SU-DHL-6 (cell line): ENCODE data around the gene EXOC4.

ENCODE experiments used
- EZH2phosphoT487 ChIP-seq: fragments of 200-600 bp; sonication (generic), shearing (Covaris generic); conservative IDR thresholded peaks from 2 replicates; pipeline ENCODE4 v1.6.1; 2018; ENCODE audit warnings: mild to moderate bottlenecking, antibody characterized with exemption, low read length, moderate library complexity, mixed read lengths
- TF ChIP-seq, protein P1 (sequence below): fragments of 200-600 bp; sonication (generic); IDR thresholded peaks from one replicate; pipeline ENCODE4 v1.5.1; 2017; ENCODE audit warnings: antibody characterized with exemption, mild to moderate bottlenecking, low read length, moderate library complexity; ENCODE audit not compliant: insufficient read depth, poor library complexity, severe bottlenecking

DNA sequence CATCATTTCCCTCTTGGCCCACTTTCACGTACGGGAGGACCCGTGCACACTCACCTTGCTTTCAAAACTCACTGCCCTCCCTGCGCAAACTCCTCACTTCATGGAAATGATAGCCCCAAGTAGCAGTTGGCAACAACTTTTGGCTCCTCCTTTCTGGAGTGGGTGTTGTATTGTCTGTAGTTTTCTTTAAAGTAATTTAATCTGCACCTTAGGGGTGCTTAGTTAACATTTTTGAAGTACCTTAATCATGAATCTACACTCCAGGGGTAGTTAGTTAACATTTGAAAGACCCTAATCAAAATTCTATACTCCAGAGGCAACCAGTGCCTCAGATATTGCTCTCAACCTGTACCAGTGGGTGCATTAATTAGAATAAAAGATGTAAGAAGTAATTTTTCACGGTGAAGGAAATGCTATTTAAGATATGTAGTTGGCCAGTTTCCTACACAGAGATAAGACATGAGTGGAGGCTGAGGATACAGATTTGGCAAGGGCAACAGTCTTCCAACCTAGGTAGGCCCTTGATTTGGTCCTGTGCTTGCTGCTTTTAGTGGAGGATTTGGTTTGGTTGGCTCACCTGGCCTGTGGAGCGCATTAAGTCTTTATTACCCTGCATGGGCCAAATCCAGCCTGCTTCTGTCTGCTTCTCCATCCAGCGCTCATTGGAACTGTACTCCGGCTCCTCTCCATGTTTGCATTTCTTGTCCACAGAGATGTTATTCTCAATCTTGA, 93.0 kb downstream of the EXOC4 start:
- TF ChIP-seq, protein P1, sequence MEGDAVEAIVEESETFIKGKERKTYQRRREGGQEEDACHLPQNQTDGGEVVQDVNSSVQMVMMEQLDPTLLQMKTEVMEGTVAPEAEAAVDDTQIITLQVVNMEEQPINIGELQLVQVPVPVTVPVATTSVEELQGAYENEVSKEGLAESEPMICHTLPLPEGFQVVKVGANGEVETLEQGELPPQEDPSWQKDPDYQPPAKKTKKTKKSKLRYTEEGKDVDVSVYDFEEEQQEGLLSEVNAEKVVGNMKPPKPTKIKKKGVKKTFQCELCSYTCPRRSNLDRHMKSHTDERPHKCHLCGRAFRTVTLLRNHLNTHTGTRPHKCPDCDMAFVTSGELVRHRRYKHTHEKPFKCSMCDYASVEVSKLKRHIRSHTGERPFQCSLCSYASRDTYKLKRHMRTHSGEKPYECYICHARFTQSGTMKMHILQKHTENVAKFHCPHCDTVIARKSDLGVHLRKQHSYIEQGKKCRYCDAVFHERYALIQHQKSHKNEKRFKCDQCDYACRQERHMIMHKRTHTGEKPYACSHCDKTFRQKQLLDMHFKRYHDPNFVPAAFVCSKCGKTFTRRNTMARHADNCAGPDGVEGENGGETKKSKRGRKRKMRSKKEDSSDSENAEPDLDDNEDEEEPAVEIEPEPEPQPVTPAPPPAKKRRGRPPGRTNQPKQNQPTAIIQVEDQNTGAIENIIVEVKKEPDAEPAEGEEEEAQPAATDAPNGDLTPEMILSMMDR = no peak
- TF ChIP-seq EZH2phosphoT487 = no peak
